Dedifferentiated amniotic fluid mesenchymal stem cell (primary cell): Measurements from ENCODE around the gene PALMD.

Experiments
- DNase-seq: peaks from one replicate; pipeline ENCODE4 v3.0.0-alpha.2; 2016; ENCODE audit errors: extremely low spot score

PALMD gene, protein sequence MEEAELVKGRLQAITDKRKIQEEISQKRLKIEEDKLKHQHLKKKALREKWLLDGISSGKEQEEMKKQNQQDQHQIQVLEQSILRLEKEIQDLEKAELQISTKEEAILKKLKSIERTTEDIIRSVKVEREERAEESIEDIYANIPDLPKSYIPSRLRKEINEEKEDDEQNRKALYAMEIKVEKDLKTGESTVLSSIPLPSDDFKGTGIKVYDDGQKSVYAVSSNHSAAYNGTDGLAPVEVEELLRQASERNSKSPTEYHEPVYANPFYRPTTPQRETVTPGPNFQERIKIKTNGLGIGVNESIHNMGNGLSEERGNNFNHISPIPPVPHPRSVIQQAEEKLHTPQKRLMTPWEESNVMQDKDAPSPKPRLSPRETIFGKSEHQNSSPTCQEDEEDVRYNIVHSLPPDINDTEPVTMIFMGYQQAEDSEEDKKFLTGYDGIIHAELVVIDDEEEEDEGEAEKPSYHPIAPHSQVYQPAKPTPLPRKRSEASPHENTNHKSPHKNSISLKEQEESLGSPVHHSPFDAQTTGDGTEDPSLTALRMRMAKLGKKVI

DNA sequence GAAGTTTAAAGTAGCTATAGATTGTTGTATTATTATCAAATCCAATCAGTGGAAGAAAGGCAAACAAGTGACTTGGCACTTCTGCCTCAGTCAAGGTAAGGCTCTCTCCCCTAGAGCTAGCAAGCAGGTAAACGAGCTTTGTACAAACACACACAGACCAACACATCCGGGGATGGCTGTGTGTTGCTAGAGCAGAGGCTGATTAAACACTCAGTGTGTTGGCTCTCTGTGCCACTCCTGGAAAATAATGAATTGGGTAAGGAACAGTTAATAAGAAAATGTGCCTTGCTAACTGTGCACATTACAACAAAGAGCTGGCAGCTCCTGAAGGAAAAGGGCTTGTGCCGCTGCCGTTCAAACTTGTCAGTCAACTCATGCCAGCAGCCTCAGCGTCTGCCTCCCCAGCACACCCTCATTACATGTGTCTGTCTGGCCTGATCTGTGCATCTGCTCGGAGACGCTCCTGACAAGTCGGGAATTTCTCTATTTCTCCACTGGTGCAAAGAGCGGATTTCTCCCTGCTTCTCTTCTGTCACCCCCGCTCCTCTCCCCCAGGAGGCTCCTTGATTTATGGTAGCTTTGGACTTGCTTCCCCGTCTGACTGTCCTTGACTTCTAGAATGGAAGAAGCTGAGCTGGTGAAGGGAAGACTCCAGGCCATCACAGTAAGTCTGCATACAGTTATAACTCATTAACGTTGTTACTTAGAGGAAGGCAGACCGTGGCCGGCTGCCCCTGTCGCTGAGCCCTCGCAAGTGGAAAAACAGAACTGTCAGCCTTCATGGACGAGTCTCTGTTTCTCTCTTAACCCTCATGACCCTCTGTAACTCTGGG, at the start of gene PALMD:
Gene PALMD, plus strand, starts transcription at position 415 of the 833 bp plus-strand sequence. Its CDS starts 205 bp downstream, at position 620.
- no peak for DNase-seq

DNA sequence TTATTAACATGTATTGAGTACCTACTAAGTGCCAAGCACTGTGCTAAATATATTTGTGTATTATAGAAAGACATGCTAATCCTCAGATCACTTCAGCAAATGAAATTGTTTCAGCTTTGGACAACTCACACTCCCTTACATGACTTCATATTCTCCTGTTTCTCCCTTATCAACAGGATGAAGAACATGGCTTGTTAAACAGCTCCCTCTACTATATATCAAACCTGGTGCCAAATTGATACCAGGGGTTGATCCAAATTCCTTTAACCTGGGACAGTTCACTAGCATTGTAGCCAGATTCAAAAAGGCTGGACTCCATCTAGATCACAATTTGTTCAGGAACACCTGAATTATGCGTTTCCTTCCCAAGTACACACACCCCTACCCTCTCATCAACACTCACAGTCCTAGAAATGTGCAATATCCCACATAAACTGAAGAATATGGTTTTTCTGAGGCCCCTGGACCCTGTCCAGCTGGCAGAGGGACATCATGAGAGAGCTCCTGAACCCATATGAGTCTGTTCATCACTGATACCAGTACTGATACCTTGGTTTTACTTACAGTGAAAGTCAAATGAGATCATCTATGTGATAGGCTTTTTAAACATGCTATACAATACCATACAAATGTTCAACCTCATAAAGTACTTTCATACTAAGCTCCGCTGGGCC, 47.0 kb upstream of the PALMD start:
- no peak for DNase-seq

DNA sequence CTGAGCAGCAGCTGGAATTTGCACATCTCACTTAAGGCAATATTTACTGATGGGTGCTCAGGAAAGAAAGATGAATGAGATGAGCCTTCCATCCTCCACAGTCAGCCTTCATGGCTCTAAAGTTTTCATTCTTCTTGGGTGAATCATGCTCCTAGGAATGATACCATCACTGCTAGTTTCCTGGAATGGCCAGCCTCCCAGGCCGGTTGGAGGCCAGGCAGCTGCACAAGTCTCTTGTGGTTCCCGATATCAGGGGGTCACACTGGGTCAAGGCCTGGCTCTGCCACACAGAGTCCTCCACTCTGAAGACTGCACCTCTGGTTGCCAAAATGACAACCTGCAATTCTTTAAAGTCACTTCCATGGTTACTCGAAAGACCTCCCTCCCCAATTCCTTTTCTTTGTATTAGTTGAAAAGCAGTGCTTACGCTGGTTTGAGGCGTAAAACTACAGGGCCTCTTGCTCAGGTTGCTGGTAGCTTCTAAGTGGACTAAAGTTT, 46.2 kb upstream of the PALMD start:
- DNase-seq: no peak

DNA sequence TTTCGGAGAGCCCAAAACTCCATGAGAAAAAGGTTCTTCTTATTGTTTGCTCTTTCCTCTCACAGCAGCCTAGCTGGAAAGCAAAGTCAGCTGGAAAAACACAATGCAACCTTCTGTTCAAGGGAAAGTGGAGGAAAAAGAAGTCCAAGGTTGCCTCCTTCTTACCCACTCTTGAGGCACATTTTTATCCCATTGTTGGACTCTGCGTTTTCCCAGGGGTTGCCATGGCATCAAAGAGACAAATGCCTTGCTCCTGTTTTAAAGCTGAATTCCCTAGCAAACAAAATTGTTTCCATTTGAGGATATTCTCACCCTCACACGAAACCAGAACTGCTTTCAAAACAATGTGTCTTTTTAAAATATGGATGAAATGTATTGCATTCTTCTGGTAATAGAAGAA, 45.1 kb upstream of the PALMD start:
- no peak for DNase-seq

DNA sequence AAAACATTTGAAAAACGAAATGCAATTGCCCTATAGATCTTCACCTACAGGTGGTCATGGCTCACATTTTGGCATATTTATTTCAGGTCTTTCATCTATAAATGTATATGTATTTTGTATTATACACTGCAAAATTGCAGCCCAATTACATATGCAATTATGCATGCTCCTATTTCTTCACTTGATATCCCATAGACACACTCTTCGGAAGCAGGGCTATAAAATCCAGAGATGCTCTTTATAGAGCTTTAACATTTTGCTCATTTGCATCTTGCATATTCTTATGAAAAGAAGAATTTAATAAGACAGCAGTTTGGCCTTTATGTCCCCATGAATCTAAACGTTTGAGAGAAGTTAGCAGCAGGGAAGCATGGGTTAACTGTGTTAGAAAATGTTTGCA, 44.7 kb upstream of the PALMD start:
- no peak for DNase-seq

DNA sequence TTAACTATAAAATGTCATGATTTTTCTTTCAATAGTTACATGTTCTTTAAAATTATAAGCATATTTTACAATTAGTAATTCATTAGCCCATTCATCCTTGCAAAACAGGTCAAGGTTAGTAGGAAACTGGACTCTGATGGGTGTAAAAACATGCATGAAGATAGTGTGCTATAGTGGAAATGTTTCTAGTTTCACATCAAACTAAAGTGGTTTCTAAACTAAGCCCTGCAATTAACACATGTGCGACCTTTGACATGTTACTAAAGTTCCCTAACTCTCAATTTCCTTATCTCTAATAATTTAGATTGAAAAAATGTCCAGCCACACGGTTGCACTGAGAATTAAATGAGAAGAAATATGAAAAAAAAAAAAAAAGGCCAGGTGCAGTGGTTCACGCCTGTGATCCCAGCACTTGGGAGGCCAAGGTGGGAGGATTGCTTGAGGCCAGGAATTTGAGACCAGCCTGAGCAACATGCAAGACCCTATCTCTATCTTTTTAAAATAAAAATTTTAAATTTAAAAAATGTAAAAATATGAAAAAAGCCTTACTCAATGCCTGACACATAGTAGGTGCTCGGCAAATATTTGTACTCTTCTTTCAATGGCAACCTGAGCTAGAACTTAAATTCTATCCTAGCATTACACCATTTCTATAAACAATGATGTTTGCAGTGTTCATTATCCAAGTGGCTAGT, 44.1 kb upstream of the PALMD start:
- no peak for DNase-seq

DNA sequence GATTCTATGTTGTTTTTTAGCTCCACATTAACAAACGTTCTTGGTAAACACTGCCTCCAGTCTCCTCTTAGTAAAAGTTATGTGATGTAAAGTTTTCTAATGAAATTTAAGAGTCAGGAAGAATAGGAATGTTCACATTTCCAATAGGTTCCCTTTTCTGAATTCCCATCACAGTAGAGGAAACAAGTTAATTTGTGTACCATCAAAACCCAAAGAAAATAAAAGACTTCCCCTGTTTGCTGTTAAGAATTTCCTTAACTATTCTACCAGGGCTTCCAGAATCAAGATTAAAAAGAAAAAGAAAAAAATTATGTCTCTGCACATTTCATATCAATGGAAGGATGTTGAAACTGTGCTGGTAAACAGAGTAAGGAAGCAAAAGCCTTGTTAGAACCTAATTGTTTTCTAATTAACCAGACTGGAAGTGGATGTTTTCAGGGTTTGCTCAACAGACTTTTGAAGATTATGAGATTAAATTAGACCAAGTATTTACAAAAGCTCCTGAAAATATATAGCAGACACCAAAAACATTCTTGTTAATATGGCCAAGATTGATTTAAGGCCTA, 43.4 kb upstream of the PALMD start:
- DNase-seq: no peak

DNA sequence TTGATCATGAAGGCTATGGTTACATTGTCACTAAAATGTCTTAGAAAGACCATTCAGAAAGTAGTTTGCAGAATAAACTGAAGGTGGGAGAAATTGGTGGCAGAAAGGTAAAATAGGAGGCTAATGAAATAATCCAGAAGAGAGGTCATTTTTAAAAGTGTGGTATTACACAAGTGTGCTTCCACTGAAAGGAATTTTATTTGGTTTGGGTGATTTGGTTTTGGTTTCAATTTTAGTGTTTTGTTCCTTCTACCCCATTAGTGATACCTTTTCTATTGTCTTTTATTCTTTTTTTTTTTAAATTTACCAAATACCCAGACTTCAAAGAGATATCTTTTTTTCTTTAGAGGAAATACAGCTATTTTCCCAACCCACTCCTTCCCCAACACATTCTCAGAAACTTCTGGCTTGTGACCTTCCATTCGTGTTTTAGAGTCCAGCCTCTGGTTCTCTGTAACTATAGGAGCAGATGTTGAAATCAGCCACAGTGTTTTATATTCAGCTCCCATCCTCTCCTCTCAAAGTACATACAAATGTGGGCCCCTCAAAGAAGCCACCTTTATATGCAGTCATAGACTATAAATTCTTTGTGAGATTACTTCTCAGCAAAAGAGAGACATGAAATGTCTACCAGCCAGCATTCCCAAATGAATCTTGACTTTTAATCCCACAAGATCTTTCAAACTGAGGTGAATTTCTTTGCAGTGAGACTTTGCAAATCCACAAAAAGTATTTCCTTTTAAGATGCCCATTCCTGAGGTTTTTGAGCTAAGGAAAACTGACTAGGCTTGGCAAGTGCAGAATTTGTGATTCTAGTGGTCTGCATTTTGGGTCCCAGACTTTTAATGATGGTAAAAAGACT, 42.0 kb upstream of the PALMD start:
- DNase-seq: no peak

DNA sequence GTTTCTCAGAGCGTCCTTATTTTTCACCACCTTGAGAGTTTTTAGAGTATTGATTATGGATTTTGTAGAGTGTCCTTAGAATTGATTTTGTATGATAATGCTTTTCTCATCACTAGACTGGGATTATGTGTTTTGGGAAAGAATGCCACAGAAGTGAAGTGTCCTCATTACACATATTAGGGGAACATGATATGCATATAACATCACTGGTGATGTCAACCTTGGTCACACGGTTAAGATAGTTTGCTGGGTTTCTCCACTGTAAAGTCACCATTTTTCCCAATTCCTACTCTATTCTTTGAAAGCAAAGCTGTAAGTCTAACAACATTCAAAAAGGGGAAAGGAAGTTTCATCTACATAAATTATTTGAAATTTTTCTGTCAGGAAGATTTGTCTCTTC, 39.6 kb upstream of the PALMD start:
- no peak for DNase-seq

DNA sequence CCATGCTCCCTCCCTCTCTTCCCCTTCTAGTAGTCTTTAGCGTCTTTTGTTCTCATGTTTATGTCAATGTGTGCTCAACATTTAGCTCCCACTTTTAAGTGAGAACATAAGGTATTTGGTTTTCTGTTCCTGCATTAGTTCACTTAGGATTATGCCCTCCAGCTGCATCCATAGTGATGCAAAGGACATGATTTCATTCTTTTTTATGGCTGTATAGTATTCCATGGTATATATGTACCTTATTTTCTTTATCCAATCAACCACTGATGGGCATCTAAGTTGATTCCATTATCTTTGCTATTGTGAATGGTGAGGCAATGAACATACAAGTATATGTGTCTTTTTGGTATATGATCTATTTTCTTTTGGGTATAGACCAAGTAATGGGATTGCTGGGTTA, 38.3 kb upstream of the PALMD start:
- no peak for DNase-seq

DNA sequence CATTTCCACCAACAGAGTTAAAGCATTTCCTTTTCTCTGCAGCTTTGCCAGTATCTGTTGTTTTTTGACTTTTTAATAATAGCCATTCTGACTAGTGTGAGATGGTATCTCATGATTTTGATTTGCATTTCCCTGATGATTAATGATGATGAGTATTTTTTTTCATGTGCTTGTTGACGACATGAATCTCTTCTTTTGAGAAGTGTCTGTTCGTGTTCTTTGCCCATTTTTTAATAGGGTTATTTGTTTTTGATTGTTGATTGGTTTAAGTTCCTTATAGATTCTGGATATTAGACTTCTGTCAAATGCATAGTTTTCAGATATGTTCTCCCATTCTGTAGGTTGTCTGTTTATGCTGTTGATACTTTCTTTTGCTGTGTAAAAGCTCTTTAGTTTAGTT, 37.9 kb upstream of the PALMD start:
- no peak for DNase-seq

DNA sequence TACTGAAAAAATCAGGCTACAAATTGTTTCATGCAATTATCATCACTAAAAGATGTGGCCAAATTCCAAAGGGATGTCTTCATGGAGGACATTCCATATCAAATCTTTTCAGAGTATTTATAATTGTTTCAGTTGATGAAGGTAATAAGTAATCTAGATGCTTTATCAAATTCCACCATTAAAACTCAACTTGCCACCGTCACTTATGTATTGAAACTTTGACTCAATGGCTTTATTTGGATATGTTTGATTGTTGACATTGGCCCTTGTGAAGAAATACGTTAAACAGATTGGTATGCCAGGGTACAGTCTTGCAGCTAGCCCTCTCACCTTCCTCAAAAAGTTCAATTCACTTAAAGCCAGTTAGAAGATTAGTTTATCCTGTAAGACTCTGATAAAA, 32.2 kb upstream of the PALMD start:
- no peak for DNase-seq

DNA sequence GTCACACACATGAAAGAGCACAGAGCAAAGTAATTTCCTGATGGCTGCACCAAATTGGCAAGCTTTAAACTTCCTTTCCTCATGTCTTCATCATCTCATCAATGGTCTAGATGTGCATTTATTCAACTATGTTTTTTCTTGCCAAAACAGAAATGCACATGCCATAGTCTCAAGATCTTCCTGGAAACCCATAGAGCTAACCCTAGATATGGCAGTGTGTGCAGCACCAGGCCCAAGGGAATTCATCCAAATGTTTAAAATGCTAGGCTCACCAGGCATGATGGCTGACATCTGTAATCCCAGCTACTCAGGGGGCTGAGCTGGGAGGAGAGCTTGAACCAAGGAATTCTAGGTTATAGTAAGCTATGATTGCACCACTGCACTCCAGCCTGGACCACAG, 31.2 kb upstream of the PALMD start:
- DNase-seq: no peak

DNA sequence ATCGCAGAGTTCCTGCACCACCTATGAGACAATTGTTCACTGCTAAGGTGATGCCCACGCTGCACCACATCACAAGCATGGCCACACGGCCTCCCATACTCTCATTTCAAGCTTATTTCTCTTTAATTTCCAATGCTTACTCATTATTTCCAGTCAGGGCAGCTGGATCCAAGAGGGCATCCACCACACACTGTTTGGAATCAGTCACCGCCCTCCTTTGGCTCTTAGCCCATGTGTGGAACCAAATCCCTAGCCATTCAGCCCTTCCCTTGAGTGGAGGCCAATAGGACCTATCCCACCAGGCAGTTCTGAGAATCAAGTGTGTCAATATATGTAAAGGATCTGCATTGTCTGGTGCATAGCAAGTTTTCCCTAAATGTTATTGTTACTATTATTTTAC, 26.3 kb upstream of the PALMD start:
- DNase-seq: no peak

DNA sequence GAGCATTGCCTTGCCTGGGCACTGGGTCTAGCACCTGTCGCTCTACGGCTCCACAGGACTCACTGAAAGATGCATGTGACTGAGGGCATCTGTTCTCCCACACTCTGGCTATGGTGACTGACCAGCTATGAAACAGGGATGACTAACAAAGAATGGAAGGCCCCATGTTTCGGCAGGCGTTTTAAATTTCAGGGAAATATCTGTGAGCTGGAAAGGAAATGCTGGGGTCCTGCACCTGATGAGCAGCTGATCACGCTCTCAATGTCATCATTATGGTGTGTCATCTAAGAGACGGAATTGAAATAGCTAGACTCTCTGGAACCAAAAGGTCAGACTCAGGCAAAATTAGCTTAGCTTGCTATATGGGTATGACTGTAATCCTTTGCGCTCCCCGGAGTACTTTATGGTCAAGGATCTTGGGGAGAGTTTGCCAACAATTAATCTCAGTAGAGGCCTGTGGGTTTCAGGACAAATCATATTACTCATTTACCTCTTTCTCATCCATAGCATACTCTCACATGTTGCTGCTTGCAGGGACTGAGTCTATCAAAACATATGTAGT, 24.5 kb upstream of the PALMD start:
- DNase-seq: no peak

DNA sequence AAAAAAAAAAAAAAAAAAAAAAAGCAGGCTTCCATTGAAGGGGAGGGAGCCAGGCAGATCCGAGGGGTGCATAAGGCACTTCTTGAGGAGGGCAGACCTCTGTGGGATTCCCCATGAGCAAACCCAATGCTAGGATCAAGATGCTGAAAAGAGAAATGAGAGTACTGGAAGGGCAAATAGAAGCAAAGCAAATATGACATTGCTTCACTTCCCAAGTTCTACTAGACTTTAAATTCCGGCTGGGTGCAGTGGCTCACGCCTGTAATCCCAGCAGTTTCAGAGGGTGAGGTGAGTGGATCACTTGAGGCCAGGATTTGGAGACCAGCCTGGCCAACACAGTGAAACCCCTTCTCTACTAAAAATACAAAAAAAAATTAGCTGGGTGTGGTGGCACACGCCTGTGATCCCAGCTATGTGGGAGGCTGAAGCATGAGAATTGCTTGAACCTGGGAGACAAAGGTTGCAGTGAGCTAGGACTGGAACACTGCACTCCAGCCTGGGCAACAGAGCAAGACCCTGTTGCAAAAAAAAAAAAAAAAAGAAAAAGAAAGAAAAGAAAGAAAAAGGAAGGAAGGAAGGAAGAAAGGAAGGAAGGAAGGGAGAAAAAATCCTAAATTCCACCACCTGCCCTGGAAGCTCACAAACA, 23.1 kb upstream of the PALMD start:
- DNase-seq: no peak

DNA sequence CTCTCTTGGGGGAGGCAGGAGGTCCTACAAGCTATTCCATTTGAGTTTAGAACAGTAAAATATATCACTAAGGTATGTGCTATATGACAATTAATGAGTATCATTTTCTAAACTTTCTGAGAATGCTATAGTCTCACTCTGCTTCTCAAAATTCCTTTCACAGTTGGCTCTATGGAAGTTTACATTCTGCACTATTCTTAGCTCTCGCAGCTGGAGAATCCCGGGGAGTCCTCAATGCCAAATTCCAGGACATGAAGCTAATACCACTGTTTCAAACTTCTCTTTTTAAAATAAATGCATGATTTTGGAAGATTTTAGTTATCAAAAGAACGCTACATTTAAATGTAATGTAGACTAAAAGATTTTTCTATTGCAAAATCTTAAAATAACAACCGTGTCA, 22.4 kb upstream of the PALMD start:
- no peak for DNase-seq

DNA sequence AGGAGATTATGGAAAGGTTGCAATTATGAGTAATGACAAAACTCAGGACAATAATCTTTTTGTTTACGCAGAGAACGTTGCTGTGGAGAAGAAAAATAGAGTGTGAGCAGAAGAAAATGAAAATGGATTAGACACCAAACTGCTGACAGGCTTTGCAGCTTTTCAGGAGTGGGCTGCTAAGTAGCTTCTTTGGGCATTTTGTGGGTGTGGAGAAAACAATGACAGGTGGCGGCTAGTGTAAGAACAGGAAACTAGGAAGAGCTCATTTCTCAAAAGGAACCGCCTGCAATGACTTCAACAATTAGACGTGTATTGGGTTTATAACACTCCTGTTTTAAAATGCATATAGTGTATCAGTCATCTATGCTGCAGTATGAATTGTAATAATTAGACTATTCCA, 18.3 kb upstream of the PALMD start:
- no peak for DNase-seq

DNA sequence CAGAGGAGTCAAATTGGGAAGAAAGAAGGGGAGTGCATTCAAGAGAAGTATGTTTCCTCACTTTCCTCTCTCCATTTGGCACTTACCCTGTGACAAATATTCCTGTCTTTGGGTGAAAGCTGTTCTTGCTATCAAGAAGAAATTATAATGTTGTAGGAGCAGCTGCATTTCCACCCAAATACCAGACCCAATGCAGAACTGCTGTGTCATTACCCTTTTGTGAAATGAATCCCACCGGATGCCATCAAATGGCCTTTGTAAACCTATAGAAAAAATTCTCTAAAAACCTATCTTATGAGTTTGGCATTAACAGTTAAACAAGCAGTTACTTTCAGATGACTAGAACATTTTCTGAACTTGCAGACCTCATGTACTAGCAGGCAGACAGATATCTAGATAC, 16.7 kb upstream of the PALMD start:
- DNase-seq: no peak
